Skeletal muscle satellite cell (primary cell): ENCODE measurements around the gene ARL2.

Experiments
- H3K27me3 ChIP-seq: 2 replicates; pipeline ENCODE4 v1.7.0; 2013; ENCODE audit warnings: low read length; ENCODE audit not compliant: control insufficient read depth, insufficient read depth
- H3K36me3 ChIP-seq: 2 replicates; pipeline ENCODE4 v1.7.0; 2013; ENCODE audit warnings: mild to moderate bottlenecking, control low read depth, low read length; ENCODE audit not compliant: insufficient read depth
- H3K4me1 ChIP-seq: 2 replicates; pipeline ENCODE4 v1.7.0; 2013; ENCODE audit warnings: low read length; ENCODE audit not compliant: control insufficient read depth, insufficient read depth
- H3K4me2 ChIP-seq: 2 replicates; pipeline ENCODE4 v1.7.0; 2013; ENCODE audit warnings: mild to moderate bottlenecking, low read length
- H3K4me3 ChIP-seq: 2 replicates; pipeline ENCODE4 v1.7.0; 2013; ENCODE audit warnings: low read length
- H3K9ac ChIP-seq: 2 replicates; pipeline ENCODE4 v1.7.0; 2013; ENCODE audit warnings: mild to moderate bottlenecking, low read depth, low read length, moderate library complexity
- H3K9me3 ChIP-seq: replicated peaks from 2 replicates; pipeline ENCODE4 v1.7.0; 2013; ENCODE audit warnings: mild to moderate bottlenecking, control low read depth, low read length

The ARL2 gene

GRCh38 chr11:65032216-65032615 is 18.3 kb downstream of the ARL2 start:
- Histone ChIP-seq H3K9me3 (no peaks in the 10 kb centered on the region), H3K4me3 (no peak overlapping the region), H3K27me3 (no peaks in the 10 kb centered on the region), H3K36me3 (peaks cover 16% of the 10 kb centered on the region), H3K4me2 (no peak overlapping the region), H3K9ac (no peak overlapping the region), H3K4me1 (peaks cover 5% of the 10 kb centered on the region)

DNA sequence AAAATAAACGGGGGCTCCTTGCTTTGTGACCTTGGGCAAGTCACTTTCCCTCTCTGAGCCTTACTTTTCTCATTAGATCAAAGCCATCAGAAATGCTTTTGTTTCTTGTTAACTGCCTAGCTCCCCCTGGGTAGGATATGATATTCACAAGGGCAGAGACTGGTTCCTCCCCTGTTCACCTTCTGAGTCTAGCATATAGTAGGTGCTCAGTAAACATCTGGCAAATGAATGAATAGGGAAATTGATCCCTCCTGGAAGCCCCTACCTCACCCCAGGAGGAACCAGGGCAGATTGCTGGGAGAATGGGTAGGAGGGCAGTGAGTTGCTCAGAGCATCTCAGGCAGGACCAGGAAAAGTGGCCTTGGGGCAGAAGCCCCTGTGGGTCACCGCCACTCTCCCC is 20.5 kb downstream of the ARL2 start:
- H3K9me3 ChIP-seq: no peaks in the 10 kb centered on the region
- H3K36me3 ChIP-seq: peaks cover 31% of the 10 kb centered on the region
- no peaks in the 10 kb centered on the region for H3K4me1 ChIP-seq
- H3K4me3 ChIP-seq: no peak overlapping the region
- H3K4me2 ChIP-seq: no peak overlapping the region
- H3K9ac ChIP-seq: no peak overlapping the region
- no peaks in the 10 kb centered on the region for H3K27me3 ChIP-seq

GRCh38 chr11:65035579-65035978 is 21.6 kb downstream of the ARL2 start:
- Histone ChIP-seq H3K4me2 (no peak overlapping the region), H3K36me3 (peaks cover 31% of the 10 kb centered on the region), H3K4me1 (peaks cover 5% of the 10 kb centered on the region), H3K9ac (no peak overlapping the region), H3K27me3 (no peaks in the 10 kb centered on the region), H3K9me3 (no peaks in the 10 kb centered on the region), H3K4me3 (no peak overlapping the region)

GRCh38 chr11:65036931-65037330 is 23.0 kb downstream of the ARL2 start:
- peaks cover 31% of the 10 kb centered on the region for H3K36me3 ChIP-seq

DNA sequence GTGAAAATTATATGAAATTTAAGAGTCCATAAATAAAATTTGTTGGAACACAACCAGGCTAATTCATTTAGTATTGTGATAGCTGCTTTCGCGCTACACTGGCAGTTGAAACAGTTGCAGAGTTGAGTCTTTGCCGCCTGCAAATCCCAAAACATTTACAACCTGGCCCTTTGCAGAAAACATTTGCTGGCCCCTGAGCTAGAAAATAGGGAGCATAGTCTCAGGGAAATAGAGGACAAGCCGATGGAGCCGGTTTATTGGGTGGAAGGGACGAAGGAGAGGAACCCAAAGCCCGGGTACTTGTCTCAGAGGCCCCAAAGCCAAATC is 26.5 kb downstream of the ARL2 start:
- Histone ChIP-seq H3K27me3 (no peaks in the 10 kb centered on the region), H3K9ac (peak overlapping the region; percentile 79), H3K4me2 (peak overlapping the region; percentile 99), H3K4me1 (peaks cover 23% of the 10 kb centered on the region), H3K36me3 (peaks cover 31% of the 10 kb centered on the region), H3K4me3 (peak overlapping the region; percentile 96), H3K9me3 (no peaks in the 10 kb centered on the region)

More at GRCh38 chr11:65036931-65037330, 23.0 kb downstream of the ARL2 start:
- H3K9ac ChIP-seq: no peak overlapping the region
- no peak overlapping the region for H3K4me2 ChIP-seq
- H3K9me3 ChIP-seq: no peaks in the 10 kb centered on the region
- H3K4me3 ChIP-seq: no peak overlapping the region
- H3K27me3 ChIP-seq: no peaks in the 10 kb centered on the region
- H3K4me1 ChIP-seq: peaks cover 5% of the 10 kb centered on the region

GRCh38 chr11:65040847-65041622 is 27.1 kb downstream of the ARL2 start, which contains the start of gene SAC3D1:
Gene SAC3D1 (plus strand): TSS chr11:65041210. CDS start chr11:65041293, 83 bp downstream.
- Histone ChIP-seq H3K36me3 (peaks cover 26% of the 10 kb centered on the region), H3K9ac (peak within 1 kb of the TSS; percentile 79), H3K4me1 (peaks cover 23% of the 10 kb centered on the region), H3K9me3 (no peaks in the 10 kb centered on the region), H3K27me3 (no peaks in the 10 kb centered on the region), H3K4me3 (peak within 1 kb of the TSS; percentile 96), H3K4me2 (peak within 1 kb of the TSS; percentile 99)

GRCh38 chr11:65042891-65043290 is 28.9 kb downstream of the ARL2 start:
- Histone ChIP-seq H3K9ac (no peak overlapping the region), H3K36me3 (peaks cover 17% of the 10 kb centered on the region), H3K27me3 (no peaks in the 10 kb centered on the region), H3K4me3 (no peak overlapping the region), H3K4me2 (peak overlapping the region; percentile 99), H3K4me1 (peaks cover 26% of the 10 kb centered on the region), H3K9me3 (no peaks in the 10 kb centered on the region)

DNA sequence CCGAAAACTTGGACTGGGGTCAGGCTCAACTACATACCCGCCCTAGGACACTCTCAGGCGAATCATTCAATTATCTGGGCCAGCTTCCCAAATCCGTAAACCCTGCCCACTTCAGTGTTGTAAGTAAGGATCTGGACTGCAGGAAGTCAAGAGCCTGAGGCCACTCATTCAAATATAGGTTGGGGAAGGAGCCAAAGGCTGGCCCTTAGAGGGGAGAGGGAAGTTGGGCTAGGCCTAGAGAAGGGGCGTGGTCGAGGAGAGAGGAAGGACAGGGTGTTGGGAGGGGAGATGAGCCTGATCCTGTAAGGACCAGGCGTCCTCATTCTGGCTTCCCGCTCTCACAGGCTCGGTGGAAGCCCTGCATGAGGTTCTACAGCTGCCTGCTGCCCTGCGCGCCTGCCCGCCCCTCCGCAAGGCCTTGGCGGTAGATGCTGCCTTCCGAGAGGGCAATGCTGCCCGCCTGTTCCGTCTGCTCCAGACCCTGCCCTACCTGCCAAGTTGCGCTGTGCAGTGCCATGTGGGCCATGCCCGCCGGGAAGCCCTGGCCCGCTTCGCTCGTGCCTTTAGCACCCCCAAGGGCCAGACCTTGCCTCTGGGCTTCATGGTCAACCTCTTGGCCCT is 30.0 kb downstream of the ARL2 start:
- H3K9ac ChIP-seq: no peak overlapping the region
- no peaks in the 10 kb centered on the region for H3K9me3 ChIP-seq
- H3K4me1 ChIP-seq: peaks cover 26% of the 10 kb centered on the region
- peak overlapping the region; percentile 29 for H3K4me2 ChIP-seq
- H3K27me3 ChIP-seq: no peaks in the 10 kb centered on the region
- H3K36me3 ChIP-seq: peaks cover 8% of the 10 kb centered on the region
- H3K4me3 ChIP-seq: peak overlapping the region; percentile 13

DNA sequence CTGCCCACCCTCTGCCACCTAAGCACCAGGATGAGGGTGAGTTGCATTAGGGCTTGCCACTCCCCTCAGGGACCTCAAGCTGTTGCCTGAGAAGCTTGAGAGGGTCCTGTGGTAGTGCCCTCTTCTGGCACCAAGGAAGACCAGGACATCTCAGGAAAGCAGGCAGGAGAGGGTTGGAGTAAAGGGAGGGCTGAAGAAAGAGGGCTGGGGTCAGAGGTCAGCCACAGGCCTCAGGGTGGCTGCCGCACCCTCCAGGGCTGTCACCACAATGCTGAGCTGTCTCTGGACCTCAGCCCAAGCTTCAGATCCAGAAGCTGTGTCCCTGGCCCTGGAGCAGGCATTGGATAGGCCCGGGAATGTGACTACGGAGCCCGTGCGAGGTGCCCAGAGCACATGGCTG is 31.1 kb downstream of the ARL2 start:
- Histone ChIP-seq H3K27me3 (no peaks in the 10 kb centered on the region), H3K9me3 (no peaks in the 10 kb centered on the region), H3K4me1 (peaks cover 23% of the 10 kb centered on the region), H3K9ac (no peak overlapping the region), H3K36me3 (peaks cover 8% of the 10 kb centered on the region), H3K4me2 (no peak overlapping the region), H3K4me3 (no peak overlapping the region)

DNA sequence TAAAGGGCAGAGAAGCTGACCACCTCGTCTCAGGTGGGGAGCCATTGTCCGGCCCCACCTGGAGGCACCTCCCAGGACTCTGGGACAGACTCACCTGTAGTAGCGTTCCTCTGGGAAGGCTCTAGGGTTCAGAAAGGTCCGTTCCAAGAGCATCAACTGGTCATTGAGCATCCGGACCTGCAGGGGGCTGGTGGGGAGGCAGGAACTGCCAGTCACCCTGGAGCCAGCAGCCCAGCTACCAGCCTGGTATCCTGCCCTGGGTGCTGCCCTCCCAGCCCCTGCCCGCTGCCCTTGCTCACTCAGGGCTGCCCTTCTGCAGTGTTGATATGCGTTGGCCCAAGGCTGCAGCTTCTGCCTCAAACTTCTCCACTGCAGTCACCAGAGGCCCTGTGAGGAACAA is 31.8 kb downstream of the ARL2 start:
- Histone ChIP-seq H3K4me2 (no peak overlapping the region), H3K9me3 (no peaks in the 10 kb centered on the region), H3K9ac (no peak overlapping the region), H3K4me1 (peaks cover 21% of the 10 kb centered on the region), H3K27me3 (no peaks in the 10 kb centered on the region), H3K4me3 (no peak overlapping the region), H3K36me3 (peaks cover 8% of the 10 kb centered on the region)

DNA sequence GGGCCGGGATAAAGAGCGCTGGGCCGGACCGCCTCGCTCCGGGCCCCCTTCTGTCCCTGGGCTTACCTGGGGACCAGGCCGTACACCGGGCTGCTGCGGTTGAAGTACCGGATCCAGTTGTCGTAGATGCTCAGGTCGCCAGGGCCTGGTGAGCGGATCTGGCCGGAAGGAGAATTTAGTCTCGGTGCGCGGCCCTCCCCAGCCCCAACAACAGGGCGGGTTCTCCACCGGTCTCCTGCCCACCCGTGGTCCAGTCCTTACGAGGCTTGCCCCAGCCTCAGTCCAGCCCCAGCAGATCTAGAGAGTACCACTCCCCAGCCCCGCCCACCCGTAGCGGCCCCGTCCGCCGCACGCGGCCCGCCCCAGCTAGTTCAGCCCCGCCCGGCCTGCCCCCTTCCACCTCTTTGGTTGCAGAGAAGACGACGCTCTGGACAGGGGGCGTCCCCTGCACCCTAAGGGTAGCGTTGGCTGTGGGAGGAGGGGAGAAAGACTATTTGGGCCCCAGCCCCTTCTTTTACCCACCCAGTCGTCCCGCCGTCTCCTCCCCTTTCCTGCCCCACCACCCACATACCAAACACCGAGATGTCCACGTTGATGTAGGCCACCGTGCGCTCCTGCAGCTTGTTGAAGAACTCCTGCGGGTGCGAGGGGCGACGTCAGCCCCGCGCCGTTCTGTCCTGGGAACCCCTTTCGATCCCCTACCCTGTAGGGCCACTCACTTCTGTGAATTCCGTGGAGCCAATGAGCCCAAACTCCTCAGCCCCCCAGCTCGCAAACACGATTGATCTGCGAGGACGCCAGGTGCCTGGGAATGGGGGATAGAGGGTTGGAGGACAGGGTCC is 33.8 kb downstream of the ARL2 start:
- peak overlapping the region; percentile 30 for H3K9ac ChIP-seq
- peaks cover 8% of the 10 kb centered on the region for H3K36me3 ChIP-seq
- peak overlapping the region; percentile 70 for H3K4me2 ChIP-seq
- H3K27me3 ChIP-seq: no peaks in the 10 kb centered on the region
- peak overlapping the region; percentile 61 for H3K4me3 ChIP-seq
- no peaks in the 10 kb centered on the region for H3K9me3 ChIP-seq
- peaks cover 16% of the 10 kb centered on the region for H3K4me1 ChIP-seq
